Heart right ventricle (tissue), 16 donors: ENCODE results near the gene PTP4A1. TPM values are rescaled to one million over a fixed set of nuclear protein-coding genes. Genes with fewer than 3 reads are reported as not detected.

Experiments
- ATAC-seq, 8 donors: fragments of 200-7000 bp; cut with Tn5 transposase; one replicate each; pipeline ENCODE4 v1.9.1; 2020; ENCODE audit warnings: mild to moderate bottlenecking in 8 of 8, moderate library complexity in 8 of 8, moderate number of reproducible peaks in 1 of 8
- DNase-seq, 2 donors: peaks; one replicate each; pipeline ENCODE4 v3.0.0-alpha.2; 2020
- H3K27ac ChIP-seq, 10 donors: fragments of 200-600 bp; sonication (generic) in 2 of 10; one replicate each; pipeline versions ENCODE4 v1.5.0 to v1.8.0; 2020 to 2022; ENCODE audit warnings: mild to moderate bottlenecking in 3 of 10
- H3K27me3 ChIP-seq, 7 donors: fragments of 200-600 bp; one replicate each; pipeline ENCODE4 v1.8.0; 2021 to 2022; ENCODE audit warnings: mild to moderate bottlenecking in 2 of 7
- H3K36me3 ChIP-seq, 9 donors: fragments of 200-600 bp; sonication (generic) in 1 of 9; one replicate each; pipeline versions ENCODE4 v1.5.0 to v1.8.0; 2020 to 2022; ENCODE audit warnings: mild to moderate bottlenecking in 2 of 9
- H3K4me1 ChIP-seq, 9 donors: fragments of 200-600 bp; sonication (generic) in 1 of 9; one replicate each; pipeline versions ENCODE4 v1.5.0 to v1.8.0; 2020 to 2022; ENCODE audit warnings: mild to moderate bottlenecking in 4 of 9
- H3K4me3 ChIP-seq, 10 donors: fragments of 200-600 bp; sonication (generic) in 2 of 10; one replicate each; pipeline versions ENCODE4 v1.5.0 to v1.8.0; 2020 to 2022; ENCODE audit warnings: mild to moderate bottlenecking in 7 of 10, moderate library complexity in 2 of 10
- H3K9me3 ChIP-seq, 11 donors: fragments of 200-600 bp in 10 of 11; sonication (generic) in 2 of 11; one replicate each; pipeline versions ENCODE4 v1.5.0 to v1.8.0; 2013 to 2022; ENCODE audit warnings: mild to moderate bottlenecking in 2 of 11, control low read depth in 1 of 11, moderate library complexity in 1 of 11
- WGBS, 2 donors: extraction: QIAGEN DNeasy Blood & Tissue Kit; methylation state at CpG; one replicate each; pipeline ENCODE4 v1.1.7; 2013; ENCODE audit warnings: inconsistent platforms in 1 of 2; 5-methylcytosine and 5-hydroxymethylcytosine counted together
- intact Hi-C, 10 donors: fragments of 100-400 bp; cut with DNase I; formaldehyde crosslinking; loops; one replicate each; pipeline versions ENCODE4 v1.11.1 to v1.14.2; 2022
- polyA plus RNA-seq, 2 donors: library from polyadenylated mRNA; stranded (reverse); fragments of 200-250 nt; gene quantifications; one replicate each; pipeline ENCODE4 v1.2.3, GENCODE V29; 2013
- total RNA-seq, 10 donors: library from RNA; stranded (reverse); fragmentation: NEBNext Ultra II Directional in 3 of 10; extraction: Animal tissue kit (Norgen Biotek cat#: 25700) in 3 of 10; gene quantifications; one replicate each; pipeline versions ENCODE4 v1.2.1 to v1.2.4, GENCODE V29; 2021 to 2023
- TF ChIP-seq, protein P1 (sequence below), 9 donors: fragments of 200-600 bp; sonication (generic) in 2 of 9; IDR thresholded peaks; one replicate each; pipeline versions ENCODE4 v1.5.0 to v1.8.0; 2021 to 2022; ENCODE audit warnings: antibody characterized with exemption in 9 of 9, mild to moderate bottlenecking in 5 of 9, moderate library complexity in 1 of 9
- donor health status: Arrhythmogenic right ventricular cardiomyopathy.
- donor health status: ischemic (EF 13 %, LVEDD 7.1; RV severe dilation, severe dysfunction).
- donor health status: healthy with polysubstance abuse.
- donor health status: DM: no; HTN: yes; CAD: no.
- donor health status: DM: no; HTN: no; CAD: no.
- donor health status: ischemic (EF 25% LVEDD 6.9; RV normal size, moderate dysfunction).
- donor health status: ischemic (EF 25% LVEDD 5.7; RV mildly dilated, moderate dysfunction).
- donor health status: healthy.
- donor health status: DM: yes; HTN: yes; CAD: no.
- donor health status: Ischemic cardiomyopathy.
- donor health status: ischemic (EF 35%, LVEDD 5.7; RV mildly dilated, moderate dysfunction).
- donor health status: nonischemic (EF 11% LVEDD 7.7; RV severe dilation, severe dysfunction).
- donor health status: DM: yes; HTN: yes; CAD: no.
- donor health status: PGD.
- donor health status: ischemic (EF 29% LVEDD 5.4; RV normal size, mild dysfunction).
- donor health status: nonischemic (EF 23%, LVEDD 6.1; RV moderate dilation, normal function).

PTP4A1 gene
- total and polyA plus RNA-seq, 12 donors, result 2.6 to 69.9 (median 49.8) TPM

DNA sequence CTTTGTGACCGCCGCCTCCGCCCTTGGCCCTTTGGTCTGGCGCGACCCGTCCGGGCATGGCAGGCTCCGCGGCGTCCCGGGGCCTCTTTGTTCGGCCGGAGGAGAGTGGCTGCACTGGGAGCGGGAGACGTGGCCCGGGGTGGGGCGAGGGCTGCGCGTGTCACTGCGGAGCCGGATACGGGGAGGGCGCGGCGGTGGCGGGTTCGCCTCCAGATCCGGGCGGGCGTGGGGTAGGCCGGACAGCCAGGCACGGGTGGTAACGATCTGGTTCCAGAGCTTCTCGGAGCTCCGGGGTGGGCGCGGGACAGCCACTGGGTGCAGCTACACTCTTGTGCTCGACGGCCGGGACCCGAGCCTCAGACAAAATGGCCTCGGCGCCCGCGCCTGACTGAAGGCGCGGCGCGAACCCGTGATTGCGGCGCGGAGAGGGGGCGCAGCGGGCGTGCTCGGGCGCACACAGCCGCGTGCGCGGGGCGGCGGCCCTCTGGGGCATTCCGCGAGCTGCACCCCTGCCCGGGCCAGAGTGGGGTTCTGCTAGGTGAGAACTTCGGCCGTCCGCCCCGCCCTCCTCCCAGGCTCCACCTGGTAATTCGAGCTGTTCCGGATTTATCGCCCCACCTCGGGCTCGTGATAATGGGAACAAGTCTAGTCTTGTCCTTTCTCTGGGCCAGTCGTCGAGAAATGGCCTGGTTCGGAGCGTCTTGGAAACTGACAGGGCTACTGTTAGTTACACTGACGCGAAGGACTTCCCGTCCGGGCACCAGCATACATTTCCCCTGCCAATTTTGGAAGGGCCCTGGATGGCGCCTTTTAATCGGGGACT lies 1.0 kb downstream of the PTP4A1 start:
- intact Hi-C loops, result loop anchor here in 6 of 10 donors (2.0 to 10.0 kb wide), 7 partner anchors 62 to 221 kb away; partner anchors contain the start of gene PHF3 (in 4 of the 6)
- 0 to 1% methylated on average over 63 to 86 of the region's 86 CpGs for WGBS, 2 donors
- peak overlapping the region; percentile 95 to 100 (median 99) for H3K27ac ChIP-seq
- no peaks in the 10 kb centered on the region for H3K9me3 ChIP-seq
- DNase-seq (peak; percentile 70 to 72), ATAC-seq (peak; percentile 54 to 72 (median 62))
- H3K4me3 ChIP-seq, result peak overlapping the region; percentile 77 to 97 (median 94)
- peaks cover 0 to 22% (median 13%) of the 10 kb centered on the region in 9 donors for H3K36me3 ChIP-seq
- TF ChIP-seq, protein P1, sequence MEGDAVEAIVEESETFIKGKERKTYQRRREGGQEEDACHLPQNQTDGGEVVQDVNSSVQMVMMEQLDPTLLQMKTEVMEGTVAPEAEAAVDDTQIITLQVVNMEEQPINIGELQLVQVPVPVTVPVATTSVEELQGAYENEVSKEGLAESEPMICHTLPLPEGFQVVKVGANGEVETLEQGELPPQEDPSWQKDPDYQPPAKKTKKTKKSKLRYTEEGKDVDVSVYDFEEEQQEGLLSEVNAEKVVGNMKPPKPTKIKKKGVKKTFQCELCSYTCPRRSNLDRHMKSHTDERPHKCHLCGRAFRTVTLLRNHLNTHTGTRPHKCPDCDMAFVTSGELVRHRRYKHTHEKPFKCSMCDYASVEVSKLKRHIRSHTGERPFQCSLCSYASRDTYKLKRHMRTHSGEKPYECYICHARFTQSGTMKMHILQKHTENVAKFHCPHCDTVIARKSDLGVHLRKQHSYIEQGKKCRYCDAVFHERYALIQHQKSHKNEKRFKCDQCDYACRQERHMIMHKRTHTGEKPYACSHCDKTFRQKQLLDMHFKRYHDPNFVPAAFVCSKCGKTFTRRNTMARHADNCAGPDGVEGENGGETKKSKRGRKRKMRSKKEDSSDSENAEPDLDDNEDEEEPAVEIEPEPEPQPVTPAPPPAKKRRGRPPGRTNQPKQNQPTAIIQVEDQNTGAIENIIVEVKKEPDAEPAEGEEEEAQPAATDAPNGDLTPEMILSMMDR (IDR thresholded peaks at IDR 0.05), result no peak
- no peaks in the 10 kb centered on the region for H3K27me3 ChIP-seq
- peaks cover 0 to 39% (median 24%) of the 10 kb centered on the region in 9 donors for H3K4me1 ChIP-seq

DNA sequence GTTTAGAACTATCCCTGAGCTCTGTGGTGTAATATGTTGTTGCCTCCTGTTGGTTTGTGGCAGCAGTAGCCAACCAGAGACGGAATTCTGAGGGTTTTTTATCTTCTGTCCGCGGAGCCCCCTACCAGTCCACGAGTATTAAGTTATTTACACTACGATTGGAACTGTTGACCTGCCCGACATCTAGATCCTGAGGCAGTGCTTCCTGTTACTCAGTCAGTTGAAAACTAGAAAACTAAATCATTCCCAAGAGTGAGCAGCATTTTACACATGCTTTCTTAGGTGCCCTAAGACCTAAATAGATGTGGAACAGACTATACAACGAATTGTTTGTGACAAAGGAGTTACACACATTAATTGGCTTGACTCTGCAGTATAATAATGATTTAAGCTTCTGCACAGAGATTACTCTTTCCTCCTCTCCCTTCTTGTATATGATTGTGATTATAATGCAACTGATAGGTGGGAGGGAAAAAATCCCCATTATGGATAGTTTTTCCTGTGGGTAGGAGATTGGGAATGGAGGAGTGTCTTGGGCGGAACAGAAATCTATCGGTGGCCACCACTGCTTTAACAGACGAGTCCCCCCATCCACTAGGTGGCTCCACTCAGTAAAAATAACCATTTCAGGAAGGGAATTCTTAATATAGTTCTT lies 1.7 kb downstream of the PTP4A1 start:
- ATAC-seq, result no peak
- peak overlapping the region; percentile 95 to 100 (median 99) for H3K27ac ChIP-seq
- WGBS, 2 donors, result 17 to 18% methylated on average over 10 of the region's 10 CpGs
- H3K4me3 ChIP-seq, result peak overlapping the region; percentile 77 to 97 (median 94)
- intact Hi-C loops, result loop anchor here in 6 of 10 donors (2.0 to 10.0 kb wide), 7 partner anchors 61 to 222 kb away; partner anchors contain the start of gene PHF3 (in 4 of the 6)
- TF ChIP-seq, protein P1 (IDR thresholded peaks at IDR 0.05), result peak in 8 of 9 donors; percentile 30 to 58 (median 46)
- peaks cover 0 to 29% (median 20%) of the 10 kb centered on the region in 9 donors for H3K36me3 ChIP-seq
- peak in 1 of 2 donors; percentile 14 for DNase-seq
- H3K27me3 ChIP-seq, result no peaks in the 10 kb centered on the region
- no peaks in the 10 kb centered on the region for H3K9me3 ChIP-seq
- peaks cover 0 to 39% (median 24%) of the 10 kb centered on the region in 9 donors for H3K4me1 ChIP-seq

DNA sequence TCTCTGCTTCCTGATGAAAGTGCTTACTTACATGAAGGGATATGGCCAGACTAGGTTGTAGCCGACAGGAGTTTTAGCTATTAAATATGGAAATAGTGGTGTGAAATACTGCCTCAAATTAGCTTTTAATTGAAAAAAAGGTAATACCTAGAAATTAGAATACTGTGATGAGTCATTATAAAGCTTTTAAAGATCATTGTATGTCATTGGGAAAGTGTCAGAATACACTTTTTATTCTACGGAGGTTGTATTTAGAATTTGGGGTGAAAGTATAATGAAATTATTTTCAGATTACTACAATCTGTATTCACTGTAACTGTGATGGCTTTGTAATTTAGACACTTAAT lies 2.2 kb downstream of the PTP4A1 start:
- intact Hi-C loops, result loop anchor here in 5 of 10 donors (5.0 to 10.0 kb wide), 5 partner anchors 60 to 222 kb away; partner anchors contain the start of gene PHF3 (in 3 of the 5)
- DNase-seq, result no peak
- Histone ChIP-seq H3K4me1 (peaks cover 0 to 39% (median 24%) of the 10 kb centered on the region in 9 donors), H3K27me3 (no peaks in the 10 kb centered on the region), H3K27ac (peak overlapping the region in 6 of 10 donors; percentile 98 to 100 (median 99)), H3K9me3 (no peaks in the 10 kb centered on the region), H3K4me3 (peak overlapping the region in 8 of 10 donors; percentile 77 to 97 (median 92)), H3K36me3 (peaks cover 0 to 34% (median 25%) of the 10 kb centered on the region in 9 donors)
- ATAC-seq, result no peak
- TF ChIP-seq, protein P1 (IDR thresholded peaks at IDR 0.05), result no peak
- WGBS, 2 donors, result 69 to 78% methylated on average over 2 of the region's 2 CpGs

DNA sequence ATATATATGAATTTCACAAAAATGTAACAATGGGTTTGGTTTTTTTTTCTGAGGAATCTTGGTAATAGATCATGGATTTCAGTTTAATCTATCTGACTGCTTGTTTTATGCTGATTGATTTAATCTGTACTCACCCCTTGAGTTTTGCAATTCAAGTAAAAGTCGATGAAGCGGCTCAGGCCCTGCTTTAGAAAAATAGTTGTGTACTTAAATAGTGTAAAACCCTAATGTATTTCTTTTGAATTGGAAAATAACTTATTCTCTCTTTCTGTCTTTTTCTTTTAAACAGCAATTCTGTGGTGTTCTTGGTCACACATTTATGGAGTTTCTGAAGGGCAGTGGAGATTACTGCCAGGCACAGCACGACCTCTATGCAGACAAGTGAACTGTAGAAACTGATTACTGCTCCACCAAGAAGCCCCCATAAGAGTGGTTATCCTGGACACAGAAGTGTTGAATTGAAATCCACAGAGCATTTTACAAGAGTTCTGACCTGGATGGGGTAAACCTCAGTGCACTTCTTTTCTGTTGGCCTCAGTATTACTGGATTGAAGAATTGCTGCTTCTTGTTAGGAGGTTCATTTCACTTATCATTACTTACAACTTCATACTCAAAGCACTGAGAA lies 4.0 kb downstream of the PTP4A1 start:
- H3K36me3 ChIP-seq, result peaks cover 0 to 51% (median 38%) of the 10 kb centered on the region in 9 donors

More for the DNA sequence above, 4.0 kb downstream of the PTP4A1 start:
- H3K27ac ChIP-seq, result no peak overlapping the region
- TF ChIP-seq, protein P1 (IDR thresholded peaks at IDR 0.05), result no peak
- peaks cover 0 to 38% (median 24%) of the 10 kb centered on the region in 9 donors for H3K4me1 ChIP-seq
- DNase-seq (no peak), ATAC-seq (no peak)
- H3K4me3 ChIP-seq, result no peak overlapping the region
- 83 to 84% methylated on average over 3 of the region's 3 CpGs for WGBS, 2 donors
- intact Hi-C loops, result loop anchor here in 3 of 10 donors (10.0 kb wide), 3 partner anchors 59 to 221 kb away; partner anchors contain the start of gene PHF3 (in 1 of the 3)
- no peaks in the 10 kb centered on the region for H3K27me3 ChIP-seq
- H3K9me3 ChIP-seq, result no peaks in the 10 kb centered on the region
